HG03521 (cell line): ENCODE results near the gene SRRM2.
A peak's percentile ranks its signal among the peaks of the same experiment; 100 is the strongest.

Source experiments
- ATAC-seq: cut with Tn5 transposase; IDR thresholded peaks from one replicate; pipeline ENCODE4 v1.9.1; 2021; ENCODE audit warnings: mild to moderate bottlenecking, moderate library complexity; ENCODE audit not compliant: unreplicated experiment

SRRM2 gene

GRCh38 chr16:2775765-2776499 lies 23.5 kb downstream of the SRRM2 start:
- no peak for ATAC-seq

GRCh38 chr16:2776500-2777139 lies 24.2 kb downstream of the SRRM2 start:
- ATAC-seq: peak; percentile 33

- peak; percentile 81 for ATAC-seq
Observed at GRCh38 chr16:2777231-2777902, 24.9 kb downstream of the SRRM2 start, which contains the start of gene ELOB. Gene ELOB, minus strand, starts transcription at chr16:2777280. Its CDS starts 41 bp downstream, at chr16:2777239.

- ATAC-seq: no peak
Observed at GRCh38 chr16:2777903-2778629, 25.6 kb downstream of the SRRM2 start.

- ATAC-seq: no peak
Observed at GRCh38 chr16:2778630-2778958, 26.2 kb downstream of the SRRM2 start.

GRCh38 chr16:2779151-2779920 lies 26.9 kb downstream of the SRRM2 start:
- no peak for ATAC-seq

GRCh38 chr16:2779978-2780898 lies 27.8 kb downstream of the SRRM2 start:
- ATAC-seq: no peak

- ATAC-seq: no peak
Observed at GRCh38 chr16:2782583-2783351, 30.3 kb downstream of the SRRM2 start.

GRCh38 chr16:2783581-2784357 lies 31.3 kb downstream of the SRRM2 start:
- no peak for ATAC-seq

- no peak for ATAC-seq
Observed at GRCh38 chr16:2784358-2785100, 32.1 kb downstream of the SRRM2 start.

- no peak for ATAC-seq
Observed at GRCh38 chr16:2785101-2785991, 32.9 kb downstream of the SRRM2 start.

- ATAC-seq: no peak
Observed at GRCh38 chr16:2786061-2786825, 33.8 kb downstream of the SRRM2 start.

- ATAC-seq: no peak
Observed at GRCh38 chr16:2786826-2787151, 34.4 kb downstream of the SRRM2 start.

GRCh38 chr16:2787406-2787805 lies 35.0 kb downstream of the SRRM2 start, which contains the start of gene PRSS33:
Gene PRSS33, minus strand, starts transcription at chr16:2787560. Its CDS starts 1,013 bp downstream, at chr16:2786547.
- ATAC-seq: no peak

GRCh38 chr16:2787961-2788360 lies 35.5 kb downstream of the SRRM2 start:
- ATAC-seq: no peak

GRCh38 chr16:2790631-2791030 lies 38.2 kb downstream of the SRRM2 start:
- no peak for ATAC-seq
